Medulla oblongata (tissue), 1 donor: ENCODE measurements around the gene KCTD1.
"Not testable (repeated sequence)": the region's sequence is repeated elsewhere in the genome, so short reads cannot be mapped to it uniquely, and the experiment has no call there.

Source experiments
- DNase-seq: peaks from one replicate; pipeline ENCODE4 v3.0.0-alpha.2; 2015; ENCODE audit errors: extremely low spot score

Gene KCTD1

DNA sequence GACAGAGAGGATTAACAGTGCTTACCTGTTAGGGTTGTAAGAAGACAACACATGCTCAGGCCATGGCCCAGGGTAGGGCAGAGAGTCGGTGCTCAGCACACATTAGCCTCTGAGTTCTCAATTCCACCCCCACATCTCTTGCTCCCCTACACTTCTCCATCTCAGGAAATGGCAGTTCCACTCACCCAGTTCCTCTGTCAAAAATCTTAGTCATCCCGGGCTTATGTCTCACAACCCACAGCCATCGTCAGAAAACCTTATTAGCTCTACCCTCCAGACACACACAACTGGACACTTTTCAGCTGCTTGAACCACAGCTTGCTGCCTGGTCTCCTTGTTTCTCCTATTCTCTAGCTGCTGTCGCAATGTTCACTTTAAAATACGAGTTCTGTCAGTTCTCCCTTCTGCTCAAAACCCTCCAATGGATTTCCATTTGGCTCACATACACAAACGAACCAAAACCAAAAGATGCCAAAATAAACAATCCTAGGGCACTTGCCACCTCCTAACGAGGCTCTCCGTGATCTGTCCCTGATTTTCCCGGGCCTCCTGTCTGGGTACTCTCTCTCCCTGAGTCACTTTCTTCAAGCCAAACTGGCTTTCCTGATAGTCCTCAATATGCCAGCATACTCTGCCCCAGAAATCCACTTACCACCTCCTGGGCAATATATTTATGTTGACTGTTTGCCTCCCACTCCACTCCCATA is 89.7 kb downstream of the KCTD1 start:
- no peak for DNase-seq

GRCh38 chr18:26457611-26458353 is 90.6 kb downstream of the KCTD1 start:
- DNase-seq: no peak

DNA sequence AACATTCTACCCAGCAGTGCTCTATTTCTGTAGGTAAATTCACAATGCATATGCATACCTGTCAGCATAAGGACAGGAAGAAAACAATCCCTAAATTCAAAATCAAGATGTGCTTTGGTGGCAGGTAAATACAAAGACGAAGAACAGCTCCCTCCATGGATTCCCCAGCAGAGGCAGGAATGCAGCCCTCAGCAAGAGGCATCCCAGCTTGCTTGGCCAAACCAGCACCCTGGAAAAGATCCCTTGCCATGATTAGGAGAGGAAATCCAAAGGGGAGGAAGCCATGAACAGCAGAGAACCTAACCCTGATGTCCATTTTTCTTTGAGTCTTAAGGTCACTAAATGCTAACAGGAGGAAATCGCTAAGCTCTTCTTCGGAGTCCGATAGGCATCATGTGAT is 91.2 kb downstream of the KCTD1 start:
- no peak for DNase-seq

GRCh38 chr18:26456070-26456491 is 92.3 kb downstream of the KCTD1 start:
- no peak for DNase-seq

DNA sequence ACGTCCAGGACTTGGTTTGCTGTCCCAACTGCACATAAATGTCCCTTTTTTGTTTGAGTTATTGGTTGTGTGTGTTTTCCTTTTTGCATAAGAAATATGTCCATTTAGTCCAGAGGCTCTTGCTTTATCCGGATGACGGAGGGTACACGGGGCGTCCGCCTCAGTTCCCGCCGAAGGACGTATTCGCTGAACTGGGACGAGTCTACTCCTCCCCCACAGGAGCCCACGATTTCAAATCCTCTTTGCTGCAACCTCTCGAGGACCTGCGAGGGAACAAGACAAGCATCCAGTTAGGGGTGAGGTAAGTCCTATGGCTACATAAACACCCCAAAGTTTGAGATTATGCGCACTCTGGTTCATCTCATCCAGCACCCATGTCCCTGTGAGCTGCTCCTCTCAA is 92.7 kb downstream of the KCTD1 start:
- DNase-seq: no peak

GRCh38 chr18:26454616-26455015 is 93.7 kb downstream of the KCTD1 start:
- no peak for DNase-seq

DNA sequence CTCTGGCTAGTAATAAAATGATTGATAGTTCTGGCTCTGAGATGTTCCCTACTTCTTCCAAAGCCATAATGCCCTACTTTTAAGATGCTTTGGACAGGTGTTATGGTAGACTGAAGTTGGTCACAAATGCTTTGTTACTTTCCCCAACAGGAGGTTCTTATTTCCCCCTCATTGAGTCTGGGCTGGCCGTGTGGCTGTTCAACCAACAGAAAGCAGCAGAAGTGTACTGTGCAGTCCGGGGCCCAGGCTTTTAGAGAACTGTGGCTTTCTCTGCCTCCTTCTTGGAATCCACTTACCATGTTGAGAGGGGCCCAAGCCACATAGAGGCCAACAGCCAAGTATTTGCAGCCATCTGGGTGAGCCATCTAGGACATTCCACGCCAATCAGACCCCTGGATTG is 94.2 kb downstream of the KCTD1 start:
- no peak for DNase-seq

DNA sequence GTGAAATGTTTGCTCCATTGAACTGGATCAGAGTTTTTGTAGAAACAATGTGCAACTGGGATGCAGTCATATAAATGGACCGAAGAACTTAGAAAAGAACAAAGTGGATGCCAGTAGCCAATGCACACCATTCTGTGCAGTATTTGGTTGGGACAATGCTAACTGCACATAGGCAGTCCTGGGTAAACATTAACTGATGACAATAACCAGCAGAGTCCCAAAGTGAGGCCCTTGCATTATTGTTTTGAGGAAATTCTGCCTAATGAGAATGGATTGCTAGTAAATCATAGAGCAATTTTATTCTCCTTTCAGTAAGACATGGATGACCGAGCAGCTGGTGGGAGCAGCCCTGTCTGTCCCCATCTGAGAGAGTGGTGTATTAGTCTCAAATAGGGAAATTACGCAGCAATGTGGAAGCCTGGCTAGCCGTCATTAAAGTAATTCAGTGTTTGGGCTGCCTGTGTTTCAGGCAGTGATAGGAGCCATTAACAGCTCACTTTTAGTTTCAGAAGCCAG is 94.9 kb downstream of the KCTD1 start:
- no peak for DNase-seq

GRCh38 chr18:26450989-26451682 is 97.2 kb downstream of the KCTD1 start:
- DNase-seq: no peak

GRCh38 chr18:26448714-26449159 is 99.6 kb downstream of the KCTD1 start:
- no peak for DNase-seq

DNA sequence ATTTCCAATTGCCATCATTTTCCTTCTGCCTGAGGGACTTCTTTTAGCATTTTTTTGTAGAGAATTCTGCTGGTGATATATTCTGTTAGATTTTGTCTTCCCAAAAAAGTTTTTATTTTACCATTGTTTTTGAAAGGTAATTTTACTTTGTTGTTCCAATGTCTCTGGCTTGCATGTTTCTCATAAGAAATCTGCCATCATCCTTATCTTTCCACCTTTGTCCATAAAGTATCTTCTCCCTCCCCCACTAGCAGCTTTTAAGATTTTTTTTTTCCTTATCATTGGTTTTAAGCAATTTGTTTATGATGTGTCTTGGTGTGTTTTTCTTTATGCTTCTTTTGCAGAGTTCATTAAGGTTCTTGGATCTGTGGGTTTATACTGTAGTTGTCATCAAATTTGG is 104.5 kb downstream of the KCTD1 start:
- no peak for DNase-seq

DNA sequence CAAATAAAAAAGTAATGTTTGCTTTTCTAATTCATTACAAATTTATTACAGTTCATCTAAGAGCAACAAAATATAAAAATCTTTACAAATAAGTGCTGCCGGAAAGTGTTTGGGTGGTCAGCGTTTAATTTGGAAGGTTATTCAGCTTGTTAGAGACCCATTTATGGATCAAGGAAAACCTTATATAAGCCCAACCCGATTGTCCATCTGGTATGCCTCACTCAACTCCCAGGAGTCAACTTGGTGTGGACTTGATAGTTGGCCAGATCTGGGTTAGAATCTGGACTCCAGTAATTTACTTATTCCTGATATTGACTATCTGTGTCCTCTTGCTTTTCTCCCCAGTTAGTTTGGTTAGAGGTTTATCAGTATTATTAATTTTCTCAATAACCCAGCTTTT is 106.2 kb downstream of the KCTD1 start:
- DNase-seq: no peak

- DNase-seq: no peak
These were observed 107.7 kb downstream of the KCTD1 start for GRCh38 chr18:26440644-26441043.

DNA sequence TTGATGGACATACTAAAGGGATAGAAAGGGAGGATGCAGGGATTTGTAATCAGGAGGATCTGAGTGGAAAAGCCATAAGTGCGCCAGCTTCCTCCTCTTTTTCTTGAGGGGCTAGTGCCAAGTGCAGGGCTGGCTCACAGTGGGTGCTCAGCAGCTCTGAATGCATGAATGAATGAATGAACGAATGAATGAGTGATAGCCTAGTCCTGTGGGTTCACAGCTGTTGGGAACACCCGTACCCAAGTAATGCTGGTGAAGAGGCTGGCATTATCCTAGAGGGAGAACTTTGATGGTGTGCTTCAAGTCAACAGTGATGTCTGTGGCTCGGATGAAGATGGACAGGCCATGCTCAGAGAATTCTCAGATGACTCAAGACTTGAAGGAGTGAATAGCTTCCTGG is 108.8 kb downstream of the KCTD1 start:
- no peak for DNase-seq

DNA sequence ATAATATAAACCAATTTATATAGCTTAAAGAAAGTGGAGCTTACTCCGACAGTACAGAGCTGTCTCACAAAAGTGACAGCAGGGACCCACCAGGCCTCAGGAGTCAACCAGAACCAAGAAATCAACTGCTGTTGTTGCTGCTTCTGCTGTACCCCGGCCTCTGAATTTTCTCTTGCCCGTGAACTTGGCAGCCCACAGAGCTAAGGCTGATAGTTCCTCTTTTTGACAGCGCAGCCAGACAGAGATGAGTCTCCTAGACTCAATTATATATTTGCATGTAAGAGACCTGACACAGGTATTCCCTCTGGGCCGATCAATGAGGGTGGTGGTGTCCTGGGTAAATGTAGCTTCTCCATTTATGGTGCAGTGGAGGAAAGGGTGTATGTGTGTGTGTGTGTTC is 109.4 kb downstream of the KCTD1 start:
- DNase-seq: no peak

- not testable (repeated sequence) for DNase-seq
These were observed 110.7 kb downstream of the KCTD1 start for GRCh38 chr18:26437634-26438033.

GRCh38 chr18:26436176-26437051 is 111.9 kb downstream of the KCTD1 start:
- DNase-seq: no peak

DNA sequence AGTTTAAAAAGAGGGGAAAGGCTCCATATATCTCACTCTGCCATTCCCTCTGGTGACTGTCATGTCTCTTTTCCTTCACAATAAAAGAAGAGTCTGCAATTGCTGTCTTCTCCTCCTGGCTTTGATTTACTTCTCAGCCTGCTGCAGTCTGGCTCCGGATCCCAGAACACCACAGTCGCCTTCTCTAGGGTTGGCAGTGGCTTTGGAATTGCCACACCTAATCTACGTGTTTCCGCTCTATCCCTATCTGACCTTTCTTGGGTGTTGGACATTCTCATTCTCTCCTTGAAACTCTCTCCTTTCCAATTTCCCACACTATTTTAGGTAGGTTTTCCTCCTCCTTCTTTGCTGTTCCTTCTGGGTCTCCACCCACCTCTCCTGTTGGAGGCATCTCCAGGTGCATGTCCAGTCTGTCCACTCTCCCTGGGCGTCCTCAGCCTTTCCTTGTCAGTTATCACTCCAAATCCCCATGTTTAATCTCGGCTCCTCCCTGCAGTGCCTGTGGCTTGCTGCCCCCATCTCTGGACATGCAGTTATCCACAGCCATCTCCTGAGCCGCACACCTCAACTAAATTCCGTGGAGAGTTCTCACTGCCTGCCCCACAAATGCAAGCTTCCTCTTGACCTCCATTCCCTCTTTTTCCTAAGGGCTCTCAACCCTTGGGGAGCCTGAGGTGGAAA is 112.8 kb downstream of the KCTD1 start:
- DNase-seq: no peak

GRCh38 chr18:26434887-26435286 is 113.5 kb downstream of the KCTD1 start:
- DNase-seq: no peak

- no peak for DNase-seq
These were observed 115.5 kb downstream of the KCTD1 start for GRCh38 chr18:26432651-26433424.
